PC-9 (cell line): ENCODE measurements around the gene UBAP2.

Experiments used
- EZH2 ChIP-seq: fragments of 200-600 bp; sonication (generic); IDR thresholded peaks from 2 replicates; pipeline ENCODE4 v1.8.0; 2017; ENCODE audit warnings: antibody characterized with exemption, low read depth
- TF ChIP-seq, protein P1 (sequence below): fragments of 200-600 bp; sonication (generic); conservative IDR thresholded peaks from 2 replicates; pipeline ENCODE4 v1.6.1; 2017; ENCODE audit warnings: mixed run types, antibody characterized with exemption, mild to moderate bottlenecking, moderate library complexity

DNA sequence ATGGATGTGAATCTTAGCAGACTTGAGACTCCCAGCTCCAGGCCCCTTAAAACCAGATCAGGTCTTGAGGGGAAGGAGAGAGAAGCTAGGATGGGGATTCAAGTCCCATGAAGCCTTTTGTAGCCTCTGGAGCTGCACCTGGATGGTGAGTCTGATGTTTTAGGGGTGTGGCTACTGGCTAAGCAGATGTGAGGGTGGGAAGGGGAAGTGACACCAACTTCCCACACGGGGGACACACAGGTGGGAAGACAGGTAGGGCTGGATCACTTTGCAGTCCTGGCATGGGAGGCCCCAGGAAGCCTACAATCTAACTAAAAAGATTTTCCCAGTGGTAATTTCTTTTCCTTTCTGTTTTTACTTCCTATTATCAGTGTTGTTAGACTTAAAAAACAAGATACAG, 38.7 kb upstream of the UBAP2 start:
- TF ChIP-seq, protein P1, sequence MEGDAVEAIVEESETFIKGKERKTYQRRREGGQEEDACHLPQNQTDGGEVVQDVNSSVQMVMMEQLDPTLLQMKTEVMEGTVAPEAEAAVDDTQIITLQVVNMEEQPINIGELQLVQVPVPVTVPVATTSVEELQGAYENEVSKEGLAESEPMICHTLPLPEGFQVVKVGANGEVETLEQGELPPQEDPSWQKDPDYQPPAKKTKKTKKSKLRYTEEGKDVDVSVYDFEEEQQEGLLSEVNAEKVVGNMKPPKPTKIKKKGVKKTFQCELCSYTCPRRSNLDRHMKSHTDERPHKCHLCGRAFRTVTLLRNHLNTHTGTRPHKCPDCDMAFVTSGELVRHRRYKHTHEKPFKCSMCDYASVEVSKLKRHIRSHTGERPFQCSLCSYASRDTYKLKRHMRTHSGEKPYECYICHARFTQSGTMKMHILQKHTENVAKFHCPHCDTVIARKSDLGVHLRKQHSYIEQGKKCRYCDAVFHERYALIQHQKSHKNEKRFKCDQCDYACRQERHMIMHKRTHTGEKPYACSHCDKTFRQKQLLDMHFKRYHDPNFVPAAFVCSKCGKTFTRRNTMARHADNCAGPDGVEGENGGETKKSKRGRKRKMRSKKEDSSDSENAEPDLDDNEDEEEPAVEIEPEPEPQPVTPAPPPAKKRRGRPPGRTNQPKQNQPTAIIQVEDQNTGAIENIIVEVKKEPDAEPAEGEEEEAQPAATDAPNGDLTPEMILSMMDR, result no peak
- TF ChIP-seq EZH2, result no peak
